G401 (cell line): ENCODE results near the gene DGKI. TPM values are rescaled to one million over a fixed set of nuclear protein-coding genes. Genes with fewer than 3 reads are reported as not detected.

Experiments used
- DNase-seq: peaks from one replicate; pipeline ENCODE4 v3.0.0-alpha.2; 2015; ENCODE audit warnings: low spot score
- in situ Hi-C: cut with HindIII; loops from 2 replicates; pipeline ENCODE4 v1.10.0; 2016; ENCODE audit warnings: low sequenced_read_pairs, mixed read lengths
- total RNA-seq: library from RNA; depleted of rRNA; stranded (reverse); fragments of >200 nt; shearing (Covaris generic); gene quantifications from 2 replicates; pipeline ENCODE4 v1.2.3, GENCODE V29; 2014

DGKI gene
- total RNA-seq, 1 experiment from 2014 or later = not detected

DNA sequence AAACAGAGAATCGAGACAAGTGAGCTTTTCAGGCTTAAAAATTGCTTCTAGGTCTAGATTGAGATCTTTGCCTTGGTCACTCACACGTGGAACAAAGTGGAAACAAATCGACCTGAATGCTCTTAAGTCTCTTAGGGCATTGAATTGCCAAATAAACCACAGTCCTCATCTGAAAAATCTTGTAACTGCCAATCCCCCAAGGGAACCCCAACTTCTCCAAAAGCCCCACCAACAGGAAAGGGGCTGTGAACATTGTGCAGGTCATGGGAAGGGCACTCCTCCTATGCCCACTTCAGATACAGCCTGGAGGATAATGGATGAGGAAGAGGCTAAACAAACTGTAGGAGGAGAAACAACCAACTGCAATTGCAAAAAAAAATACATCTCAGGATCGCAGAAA is 91.3 kb downstream of the DGKI start:
- in situ Hi-C loops = no loop called here
- no peak for DNase-seq

DNA sequence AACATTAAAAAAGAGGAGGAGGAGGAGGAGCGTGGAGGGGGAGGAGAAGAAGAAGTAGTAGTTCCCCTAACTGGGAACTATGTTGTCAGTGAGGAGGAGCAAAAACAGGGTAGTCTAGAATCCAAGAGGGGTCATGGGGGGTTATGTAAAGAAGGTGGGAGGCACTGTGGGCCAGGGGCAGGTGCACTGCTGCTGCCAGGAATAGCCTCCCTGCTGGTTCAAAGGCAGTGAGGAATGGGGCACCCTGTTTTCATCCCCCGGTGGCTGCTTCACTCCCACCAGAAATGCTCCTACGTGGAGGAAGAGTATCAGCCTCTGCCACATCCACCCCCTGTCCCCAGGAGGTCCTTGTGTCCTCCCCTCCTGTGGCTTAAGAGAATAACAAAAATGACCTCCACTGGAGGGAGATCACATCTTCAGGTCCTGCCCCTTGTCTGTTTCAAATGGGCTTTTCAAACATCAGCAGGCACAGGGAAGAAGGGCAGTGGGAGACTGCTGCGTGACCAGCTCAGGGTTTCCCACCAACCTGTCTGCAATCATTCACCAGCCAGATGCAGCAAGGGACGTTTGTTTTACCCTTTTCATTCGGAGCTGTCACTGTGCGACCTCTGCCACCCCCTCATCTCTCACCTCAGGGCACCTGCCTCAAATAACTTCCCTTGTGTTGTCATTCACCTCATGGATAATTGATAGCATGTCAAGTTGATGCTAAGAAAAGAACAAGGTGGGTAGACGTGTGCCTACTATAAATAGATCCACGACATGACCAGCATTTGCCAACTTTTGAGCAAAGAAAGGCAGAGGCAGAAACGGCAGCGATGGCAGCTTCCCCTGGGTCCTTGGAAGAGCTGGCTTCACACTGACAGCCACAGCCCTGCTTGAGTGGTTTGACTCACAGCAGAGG is 92.6 kb downstream of the DGKI start:
- no peak for DNase-seq
- in situ Hi-C loops = no loop called here

DNA sequence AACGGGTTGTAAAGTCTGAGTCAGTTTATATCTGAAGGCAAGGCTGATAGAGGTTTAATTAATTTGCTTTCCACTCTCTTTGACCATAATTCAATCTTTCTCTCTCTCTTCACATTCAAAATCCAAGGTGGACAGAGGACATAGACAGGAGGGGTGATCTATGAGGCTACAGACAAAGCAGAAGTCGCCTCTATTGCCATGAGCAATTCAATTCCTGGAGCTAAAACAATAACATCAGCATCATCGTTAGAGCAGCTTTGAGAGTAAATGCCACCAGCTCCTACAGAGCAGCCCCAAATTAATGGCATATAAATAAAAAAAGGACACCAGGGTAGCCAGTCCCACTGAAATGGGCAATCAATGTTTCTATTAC is 93.2 kb downstream of the DGKI start:
- in situ Hi-C loops = no loop called here
- no peak for DNase-seq

DNA sequence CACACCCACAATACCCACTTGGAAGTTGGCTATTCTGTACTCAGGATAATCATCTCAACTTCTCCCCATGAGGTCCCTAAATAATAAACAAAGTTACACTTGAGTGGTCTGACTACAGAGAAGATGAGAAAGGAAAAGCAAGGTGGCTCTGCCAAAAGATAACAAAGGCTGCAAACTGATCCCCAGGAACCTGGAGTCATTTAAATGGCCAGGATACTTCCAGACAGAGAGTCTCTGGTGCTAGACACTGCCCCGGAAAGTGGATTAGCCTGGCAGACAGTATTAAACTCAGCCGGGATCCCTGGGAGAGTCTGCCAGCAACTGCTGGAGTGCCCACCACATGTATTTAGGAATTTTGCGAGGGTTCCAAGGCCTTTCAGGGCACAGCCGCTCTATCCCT is 93.7 kb downstream of the DGKI start:
- in situ Hi-C loops = no loop called here
- DNase-seq = no peak

DNA sequence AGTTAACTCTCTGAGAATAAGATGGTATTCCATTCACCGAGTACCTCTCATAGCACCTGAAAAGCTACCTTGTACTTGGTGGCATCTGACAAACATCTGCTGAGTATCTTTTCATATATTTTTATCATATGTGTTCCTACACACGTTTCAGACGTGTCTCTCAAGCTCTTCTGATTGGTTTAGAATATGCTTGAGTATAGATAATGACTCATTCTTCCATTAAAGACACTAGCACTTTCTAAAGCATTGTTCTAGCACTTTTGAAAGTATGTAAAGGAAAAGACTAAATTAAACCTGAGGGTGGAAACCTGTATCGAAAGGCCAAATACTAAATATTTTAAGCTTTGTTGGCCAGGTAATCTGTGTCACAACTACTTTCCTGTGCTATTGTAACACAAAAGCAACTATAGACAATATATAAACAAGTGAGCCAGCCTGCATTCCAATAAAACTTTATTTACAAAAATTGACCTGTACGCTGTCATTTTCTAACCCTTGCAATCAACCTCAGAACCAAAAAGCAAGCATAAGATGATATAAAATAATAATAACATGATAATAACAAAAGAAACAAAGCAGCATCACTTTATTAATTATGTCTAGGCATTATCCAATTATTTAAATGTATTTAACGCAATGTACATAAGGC is 95.3 kb downstream of the DGKI start:
- in situ Hi-C loops = no loop called here
- DNase-seq = no peak

DNA sequence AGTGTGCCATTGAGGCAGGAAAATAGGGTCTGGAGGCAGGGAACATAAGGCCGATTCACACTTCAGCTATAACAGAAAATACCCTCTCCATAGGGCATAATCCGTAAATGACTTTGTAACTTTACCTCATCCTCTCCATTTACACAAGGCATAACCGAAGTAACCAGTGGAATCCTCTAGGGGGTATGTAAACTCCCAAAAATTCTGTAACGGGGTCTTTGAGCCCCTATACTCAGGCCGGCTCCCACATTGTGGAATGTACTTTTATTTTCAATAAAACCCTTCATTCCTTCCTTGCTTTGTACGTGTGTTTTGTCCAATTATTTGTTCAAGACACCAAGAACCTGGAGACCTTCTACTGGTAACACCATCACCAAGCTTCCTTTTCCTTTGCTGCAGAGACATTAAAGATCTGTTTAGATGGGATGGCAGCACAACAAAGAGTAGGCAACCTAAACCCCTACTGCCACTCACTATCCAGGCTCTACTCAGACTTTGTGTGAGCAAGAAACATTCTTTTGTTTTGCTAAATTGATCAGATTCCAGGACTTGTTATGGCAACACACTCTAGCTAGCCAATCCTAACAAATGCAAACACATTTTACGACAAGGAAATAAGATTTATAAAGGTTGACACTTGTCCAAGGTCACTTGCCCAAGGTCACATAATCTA is 99.3 kb downstream of the DGKI start:
- no peak for DNase-seq
- in situ Hi-C loops = no loop called here

DNA sequence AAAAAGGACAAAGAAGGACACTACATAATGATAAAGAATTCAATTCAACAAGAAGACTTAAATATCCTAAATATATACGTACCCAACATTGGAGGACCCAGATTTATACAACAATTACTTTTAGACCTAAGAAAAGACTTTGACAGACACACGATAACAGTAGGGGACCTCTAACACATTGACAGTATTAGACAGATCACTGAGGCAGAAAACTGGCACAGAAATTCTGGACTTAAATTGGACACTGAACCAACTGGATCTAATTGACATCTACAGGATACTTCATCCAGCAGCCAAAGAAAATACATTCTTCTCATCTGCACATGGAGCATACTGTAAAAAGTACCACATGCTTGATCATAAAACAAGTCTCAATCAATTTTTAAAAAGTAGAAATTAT is 103.8 kb downstream of the DGKI start:
- in situ Hi-C loops = no loop called here
- DNase-seq = peak; percentile 66

DNA sequence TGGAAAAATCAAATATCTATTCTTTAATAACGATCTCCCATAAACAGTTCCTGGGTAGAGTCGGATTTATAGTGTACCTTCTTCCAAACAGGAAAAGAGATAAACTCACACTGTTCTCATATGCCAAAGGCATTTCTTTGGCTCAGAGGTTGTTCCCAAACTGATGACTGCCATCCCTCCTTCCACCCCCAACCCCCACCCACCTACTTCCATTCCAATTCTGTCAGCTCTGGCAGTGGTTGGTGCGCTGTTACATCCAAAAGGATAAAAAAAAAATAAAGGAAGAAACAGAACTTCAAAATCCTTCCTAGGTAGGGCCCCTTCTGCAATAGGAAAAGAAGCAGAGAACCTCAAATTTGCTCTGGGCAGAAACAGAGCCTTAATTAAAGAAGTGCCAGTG is 104.7 kb downstream of the DGKI start:
- in situ Hi-C loops = no loop called here
- DNase-seq = no peak

DNA sequence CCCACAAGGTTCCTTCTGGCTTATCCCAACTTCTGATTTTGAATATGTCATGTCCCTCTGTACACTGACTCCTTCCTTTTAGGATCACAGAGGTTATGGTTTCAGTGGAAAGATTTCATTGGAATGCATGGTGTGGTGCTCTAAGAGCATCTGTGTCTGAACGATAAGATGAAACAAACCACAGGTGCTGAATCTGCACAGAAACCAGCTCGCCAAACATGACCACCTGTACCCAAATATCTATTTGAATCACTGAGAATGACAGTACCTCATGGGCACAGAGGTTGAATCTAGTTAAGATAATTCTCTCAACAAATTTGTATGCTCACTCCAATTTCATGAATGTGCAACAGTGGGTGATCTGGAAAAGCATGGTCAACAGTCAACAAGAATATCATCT is 105.3 kb downstream of the DGKI start:
- no peak for DNase-seq
- in situ Hi-C loops = no loop called here

DNA sequence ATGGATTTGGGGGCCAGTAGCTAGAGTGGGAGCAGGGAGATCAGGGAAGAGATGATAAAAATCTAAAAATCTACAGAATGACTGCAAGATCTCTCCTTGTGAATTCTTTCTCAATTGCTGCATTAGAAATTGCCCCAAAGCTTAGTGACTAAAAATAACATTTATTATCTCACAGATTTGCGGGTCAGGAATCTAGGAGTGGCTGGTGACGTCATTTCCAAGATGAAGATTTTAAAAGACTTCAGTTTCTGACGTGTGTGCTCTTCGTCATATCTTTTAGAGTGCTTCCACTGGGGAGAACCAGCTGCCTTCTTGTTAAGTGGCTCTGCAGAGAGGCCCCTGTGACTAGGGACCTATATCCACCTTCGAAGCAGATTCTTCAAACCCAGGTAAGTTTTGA is 112.6 kb downstream of the DGKI start:
- DNase-seq = no peak
- in situ Hi-C loops = no loop called here

DNA sequence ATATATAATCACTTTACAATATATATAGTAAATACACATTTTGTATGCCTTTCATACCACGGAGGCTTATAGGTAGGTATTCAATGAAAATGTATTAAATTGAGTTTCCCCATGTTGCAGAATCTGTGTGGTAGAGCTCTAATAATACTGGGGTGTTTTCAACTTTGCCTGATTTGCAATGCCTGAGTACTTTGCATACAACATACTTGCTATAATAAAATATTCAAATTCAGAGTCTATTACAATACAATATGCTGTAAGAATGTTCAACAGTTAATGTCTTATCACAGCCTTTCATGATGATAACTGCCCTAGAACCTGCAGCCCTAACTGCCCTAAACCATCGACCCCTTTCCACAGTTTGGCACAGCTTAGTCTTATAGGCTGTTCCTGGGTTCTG is 114.6 kb downstream of the DGKI start:
- in situ Hi-C loops = no loop called here
- no peak for DNase-seq

DNA sequence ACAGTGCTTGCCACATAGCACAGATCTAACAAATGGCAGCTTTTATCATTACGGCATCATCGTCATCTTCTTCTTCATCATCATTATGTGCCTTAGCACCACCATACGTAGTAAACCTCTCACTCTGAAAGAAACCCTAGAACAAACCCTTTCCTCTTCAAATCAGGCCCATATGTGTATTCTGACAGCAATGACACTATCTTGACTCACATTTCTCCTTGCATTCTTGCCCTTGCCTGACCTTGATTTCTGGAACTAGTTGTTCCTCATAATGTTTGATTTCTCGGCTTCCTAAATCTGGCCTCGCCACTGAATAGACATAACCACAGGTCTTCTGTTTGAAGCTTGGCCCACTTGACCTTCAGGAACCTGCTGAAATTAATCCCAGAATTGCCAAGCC is 115.3 kb downstream of the DGKI start:
- no peak for DNase-seq
- in situ Hi-C loops = no loop called here

DNA sequence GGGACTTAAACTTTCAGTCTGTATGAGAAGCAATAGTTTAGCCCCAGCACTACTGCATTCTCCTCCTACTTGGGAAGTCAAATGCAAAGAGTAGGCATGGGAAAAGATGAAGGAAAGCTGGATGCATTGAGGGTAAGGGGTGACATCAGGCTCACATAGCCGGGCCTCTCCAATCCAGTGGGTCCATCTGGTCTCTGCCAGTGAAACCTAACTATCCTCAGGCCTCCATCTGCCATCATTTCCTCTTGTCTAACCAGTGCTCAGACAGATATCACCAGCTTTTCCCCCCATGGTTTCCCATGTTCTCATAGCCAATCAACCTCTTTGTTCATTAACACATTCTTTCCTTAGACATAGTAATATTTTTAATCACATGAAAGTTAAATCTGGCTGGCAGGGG is 118.3 kb downstream of the DGKI start:
- no peak for DNase-seq
- in situ Hi-C loops = no loop called here

DNA sequence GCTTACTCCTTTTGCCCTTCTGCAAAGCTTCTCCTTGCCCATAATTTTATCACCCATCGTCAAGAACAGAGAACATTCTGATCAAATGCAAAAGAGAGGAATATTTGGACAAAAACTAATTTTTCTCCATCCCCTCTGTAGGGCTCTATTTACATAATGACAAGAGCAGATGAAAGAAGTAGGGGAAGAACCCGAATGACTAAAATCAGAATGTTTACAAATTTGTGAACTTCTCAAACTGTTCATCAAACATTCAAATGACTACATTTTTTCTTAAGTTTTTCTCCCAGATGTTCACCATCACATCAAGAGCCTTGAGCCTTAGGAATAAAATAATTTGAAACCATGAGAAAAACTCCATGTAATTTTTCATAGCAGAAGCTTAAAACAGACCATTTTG is 119.4 kb downstream of the DGKI start:
- no peak for DNase-seq
- in situ Hi-C loops = no loop called here

DNA sequence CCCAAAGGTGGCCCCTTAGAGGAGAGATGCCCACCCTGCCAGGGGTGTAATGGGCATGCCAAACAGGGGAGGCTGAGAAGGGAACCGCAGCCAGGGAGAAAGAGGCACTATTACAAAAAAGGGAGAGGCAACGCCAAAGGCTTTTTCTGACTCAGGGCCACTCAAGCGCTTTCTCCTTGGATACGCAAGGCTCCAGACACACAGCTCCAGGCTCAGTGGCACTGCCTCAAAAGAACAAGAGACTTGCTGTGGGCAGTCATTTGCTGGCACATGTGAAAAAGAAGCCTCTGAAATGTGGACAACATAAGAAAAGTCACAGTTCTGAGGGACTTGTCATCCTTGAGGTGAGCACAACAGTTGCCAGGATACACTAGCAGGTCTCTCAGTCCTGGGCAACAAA is 128.4 kb downstream of the DGKI start:
- in situ Hi-C loops = no loop called here

DNA sequence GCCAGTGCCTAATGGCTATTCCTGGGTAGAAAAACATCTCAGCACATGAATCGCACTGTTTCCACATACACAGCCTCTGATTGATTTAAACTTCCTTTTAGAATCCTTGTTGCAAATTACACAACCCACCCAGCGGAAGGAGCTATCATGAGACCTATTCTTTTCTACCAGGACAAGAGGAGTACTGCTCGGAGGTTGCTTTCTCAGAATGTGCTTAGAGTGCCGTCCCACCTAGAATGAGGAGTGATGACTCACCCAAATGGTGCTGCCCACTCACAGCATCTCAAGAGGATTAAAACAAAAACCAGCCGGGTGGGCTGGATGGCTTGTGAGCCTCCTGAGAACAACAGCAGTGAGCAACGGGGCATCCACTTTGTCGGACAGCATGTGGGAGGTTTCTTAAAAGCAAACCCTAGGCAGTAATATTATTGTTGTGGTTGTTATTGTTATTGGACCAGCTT is 128.9 kb downstream of the DGKI start:
- in situ Hi-C loops = no loop called here
- DNase-seq = no peak

More for the DNA sequence above, 128.4 kb downstream of the DGKI start:
- DNase-seq = no peak

DNA sequence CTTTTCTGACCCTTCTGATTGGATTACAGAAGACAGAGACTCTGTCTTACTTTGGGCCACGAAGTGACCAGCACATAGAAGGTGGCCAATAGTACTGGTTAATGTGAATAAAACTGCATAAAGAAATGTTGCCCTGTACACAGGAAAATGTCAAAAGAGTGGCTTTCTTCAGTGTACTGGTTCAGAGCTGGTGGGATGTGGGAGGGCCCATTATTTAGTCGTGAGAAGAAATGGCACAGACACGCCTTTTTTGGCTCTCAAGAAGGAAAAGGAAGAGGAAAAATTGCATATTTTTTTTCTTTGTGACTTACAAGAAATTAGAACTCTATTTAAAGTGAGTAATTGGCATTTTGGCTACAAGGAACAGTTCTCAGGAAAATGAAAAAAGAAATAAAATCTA is 129.7 kb downstream of the DGKI start:
- in situ Hi-C loops = no loop called here
- no peak for DNase-seq

DNA sequence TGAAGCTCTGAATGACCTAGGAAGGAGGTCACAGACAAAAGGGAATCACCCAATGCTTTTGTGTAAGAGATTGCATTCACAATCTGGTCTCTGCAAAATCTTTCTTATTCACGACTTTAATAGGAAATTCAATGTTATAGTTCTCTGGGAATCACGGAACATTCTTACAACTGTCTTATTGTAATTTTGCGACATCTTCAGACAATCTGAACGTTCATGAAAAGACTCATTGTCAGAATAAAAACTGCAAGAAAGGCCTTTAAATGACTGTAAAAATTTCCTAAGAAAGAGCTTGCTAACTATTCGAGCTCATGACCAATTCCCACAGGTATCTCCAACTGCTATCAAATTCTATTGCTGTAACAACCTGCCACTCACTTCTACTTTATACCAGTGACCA is 130.7 kb downstream of the DGKI start:
- DNase-seq = no peak
- in situ Hi-C loops = no loop called here

DNA sequence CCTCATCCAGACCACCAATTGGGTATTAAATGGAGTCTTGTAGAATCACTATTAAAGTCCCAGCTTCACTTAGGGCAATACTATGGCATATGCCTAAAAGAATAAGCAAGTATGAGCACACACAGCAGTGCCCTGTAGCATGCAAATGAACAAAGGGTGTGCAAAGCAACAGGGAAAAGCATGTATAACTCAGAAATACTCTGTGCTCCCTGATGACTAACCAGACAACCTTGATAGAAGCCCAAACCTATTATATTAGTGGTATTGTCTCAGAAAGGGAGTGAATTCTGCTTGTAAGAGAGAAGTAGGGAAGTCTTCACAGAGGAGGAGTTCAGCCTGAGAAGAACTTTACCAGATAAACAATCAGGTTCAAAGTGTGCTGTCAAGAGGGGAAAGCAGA is 131.2 kb downstream of the DGKI start:
- in situ Hi-C loops = no loop called here

DNA sequence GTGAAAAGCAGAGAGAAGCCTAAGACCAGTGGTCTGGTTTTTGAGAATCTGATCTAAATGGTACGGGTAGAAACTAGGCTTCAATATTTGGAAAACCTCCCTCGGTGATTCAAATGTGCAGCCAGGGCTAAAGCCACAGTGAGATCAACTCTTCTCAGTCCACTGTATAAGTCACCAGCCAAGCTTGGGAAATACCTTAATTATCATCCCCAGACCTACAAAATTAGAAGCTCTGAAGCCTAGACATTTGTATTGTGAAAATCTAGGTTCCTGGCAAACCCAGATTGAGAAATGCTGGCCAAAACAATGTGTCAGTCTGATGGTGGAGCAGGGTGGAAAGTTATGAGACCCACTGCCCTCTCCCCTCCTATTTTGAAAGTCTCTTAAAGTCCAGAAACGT is 131.7 kb downstream of the DGKI start:
- in situ Hi-C loops = no loop called here
- DNase-seq = no peak

More for the DNA sequence above, 131.2 kb downstream of the DGKI start:
- DNase-seq = no peak
